HepG2 (cell line): Measurements from ENCODE around the gene COX10.

Experiments
- CBX5 ChIP-seq: sonication (generic); formaldehyde crosslinking; IDR thresholded peaks from 2 replicates; pipeline ENCODE4 v1.4.0; 2020; ENCODE audit warnings: missing genetic modification reagents, borderline replicate concordance
- CTCF ChIP-seq: sonication (generic); formaldehyde crosslinking; IDR thresholded peaks from 2 replicates; pipeline ENCODE4 v1.5.0; 2020; ENCODE audit warnings: mild to moderate bottlenecking, missing genetic modification reagents, moderate library complexity
- EHMT2 ChIP-seq: fragments of 200-600 bp; sonication (generic); IDR thresholded peaks from 2 replicates; pipeline ENCODE4 v1.7.0; 2017; ENCODE audit warnings: antibody characterized with exemption, low read depth, low read length, borderline replicate concordance
- MXD1 ChIP-seq: sonication (generic); formaldehyde crosslinking; IDR thresholded peaks from 2 replicates; pipeline ENCODE4 v1.4.0; 2020; ENCODE audit warnings: mild to moderate bottlenecking, missing genetic modification reagents
- POLR2A ChIP-seq, 2 experiments: IDR thresholded peaks; 2 replicates each; pipeline ENCODE4 v1.6.1; 2011; ENCODE audit warnings: low read depth in 2 of 2, low read length in 2 of 2, mild to moderate bottlenecking in 1 of 2, moderate library complexity in 1 of 2; ENCODE audit not compliant: insufficient read depth in 1 of 2
- REST ChIP-seq, 2 experiments: IDR thresholded peaks; 2 replicates each; pipeline ENCODE4 v1.6.1; 2011 to 2012; ENCODE audit warnings: low read length in 2 of 2, borderline replicate concordance in 1 of 2, low read depth in 1 of 2, mild to moderate bottlenecking in 1 of 2, moderate library complexity in 1 of 2
- TCF12 ChIP-seq, 2 experiments: fragments of 450-650 bp in 1 of 2; sonication (generic) in 1 of 2; formaldehyde crosslinking in 1 of 2; IDR thresholded peaks; 2 replicates each; pipeline versions ENCODE4 v1.6.1 to v1.8.0; 2017 to 2022; ENCODE audit warnings: antibody characterized with exemption in 1 of 2, mild to moderate bottlenecking in 1 of 2, missing genetic modification reagents in 1 of 2, moderate library complexity in 1 of 2
- U2AF1 ChIP-seq: fragments of 200-400 bp; formaldehyde crosslinking; optimal IDR thresholded peaks from 2 replicates; pipeline ENCODE3; 2017; ENCODE audit warnings: mild to moderate bottlenecking, low read depth, low read length
- USF2 ChIP-seq, 2 experiments: sonication (generic) in 1 of 2; formaldehyde crosslinking in 1 of 2; IDR thresholded peaks; 2 replicates each; pipeline versions ENCODE4 v1.5.1 to v1.6.1; 2011 to 2020; ENCODE audit warnings: borderline replicate concordance in 1 of 2, low read depth in 1 of 2, low read length in 1 of 2, mild to moderate bottlenecking in 1 of 2, missing genetic modification reagents in 1 of 2, moderate library complexity in 1 of 2
- ZFP91 ChIP-seq: sonication (generic); formaldehyde crosslinking; IDR thresholded peaks from 2 replicates; pipeline ENCODE4 v1.9.0; 2022; ENCODE audit warnings: missing genetic modification reagents, mild to moderate bottlenecking, borderline replicate concordance
- ZNF646 ChIP-seq: sonication (generic); formaldehyde crosslinking; IDR thresholded peaks from 2 replicates; pipeline ENCODE4 v1.9.0; 2021; ENCODE audit warnings: mild to moderate bottlenecking, missing genetic modification reagents

- TF ChIP-seq POLR2A (IDR thresholded peaks at IDR 0.05; ENCODE audit: insufficient read depth in 1 of 2, low read depth in 2 of 2, low read length in 2 of 2), result no peak
- no peak for TF ChIP-seq USF2 (IDR thresholded peaks at IDR 0.05; ENCODE audit: low read depth, low read length)
- TF ChIP-seq USF2 (CRISPR knock-in tag; IDR thresholded peaks at IDR 0.05; ENCODE audit: borderline replicate concordance), result no peak
- TF ChIP-seq U2AF1, result no peak
- TF ChIP-seq MXD1 (CRISPR knock-in tag), result no peak
- no peak for TF ChIP-seq TCF12 (IDR thresholded peaks at IDR 0.05)
- no peak for TF ChIP-seq TCF12 (CRISPR knock-in tag; IDR thresholded peaks at IDR 0.05)
- TF ChIP-seq EHMT2, result no peak
- TF ChIP-seq CTCF (CRISPR knock-in tag), result no peak
- no peak for TF ChIP-seq CBX5 (CRISPR knock-in tag)
- TF ChIP-seq ZNF646 (CRISPR knock-in tag), result no peak
- no peak for TF ChIP-seq ZFP91
- TF ChIP-seq REST (IDR thresholded peaks at IDR 0.05; ENCODE audit: borderline replicate concordance in 1 of 2, low read depth in 1 of 2, low read length in 2 of 2), result no peak
Measured at GRCh38 chr17:14201021-14201987, 132.0 kb downstream of the COX10 start.
